Right atrium auricular region (tissue), 2 donors: ENCODE data around the gene KCNMB2. TPM values are rescaled to one million over a fixed set of nuclear protein-coding genes. Genes with fewer than 3 reads are reported as not detected.
A peak's percentile ranks its signal among the peaks of the same experiment; 100 is the strongest.

Experiments used
- DNase-seq: peaks from one replicate; pipeline ENCODE4 v3.0.0-alpha.2; 2019; ENCODE audit warnings: low spot score
- H3K27ac ChIP-seq, 2 donors: fragments of 200-600 bp; sonication (generic); 1 replicate in 1 of 2; 2 replicates in 1 of 2; pipeline ENCODE4 v1.5.1; 2016 to 2019
- H3K27me3 ChIP-seq, 2 donors: fragments of 200-600 bp; sonication (generic); one replicate each; pipeline versions ENCODE4 v1.5.1 to v1.6.0; 2017 to 2019
- H3K36me3 ChIP-seq: fragments of 200-600 bp; sonication (generic); one replicate; pipeline ENCODE4 v1.5.1; 2016
- H3K4me1 ChIP-seq, 2 donors: fragments of 200-600 bp; sonication (generic); one replicate each; pipeline versions ENCODE4 v1.5.1 to v1.6.0; 2017 to 2019
- H3K4me3 ChIP-seq, 2 donors: fragments of 200-600 bp; sonication (generic); 1 replicate in 1 of 2; 2 replicates in 1 of 2; pipeline ENCODE4 v1.5.1; 2017 to 2019; ENCODE audit warnings: mild to moderate bottlenecking in 1 of 2, moderate library complexity in 1 of 2
- H3K9me3 ChIP-seq, 2 donors: fragments of 200-600 bp; sonication (generic); one replicate each; pipeline ENCODE4 v1.5.1; 2019
- total RNA-seq, 2 donors: library from RNA; depleted of rRNA; stranded (reverse); fragments of >200 nt; gene quantifications; one replicate each; pipeline ENCODE4 v1.1.0, GENCODE V29; 2016
- TF ChIP-seq, protein P1 (sequence below), 2 donors: fragments of 200-600 bp; sonication (generic); IDR thresholded peaks; one replicate each; pipeline ENCODE4 v1.5.1; 2019; ENCODE audit warnings: antibody characterized with exemption in 2 of 2

The KCNMB2 gene
- total RNA-seq, 2 donors from 2014 or later, result 2.8 to 18.2 TPM

DNA sequence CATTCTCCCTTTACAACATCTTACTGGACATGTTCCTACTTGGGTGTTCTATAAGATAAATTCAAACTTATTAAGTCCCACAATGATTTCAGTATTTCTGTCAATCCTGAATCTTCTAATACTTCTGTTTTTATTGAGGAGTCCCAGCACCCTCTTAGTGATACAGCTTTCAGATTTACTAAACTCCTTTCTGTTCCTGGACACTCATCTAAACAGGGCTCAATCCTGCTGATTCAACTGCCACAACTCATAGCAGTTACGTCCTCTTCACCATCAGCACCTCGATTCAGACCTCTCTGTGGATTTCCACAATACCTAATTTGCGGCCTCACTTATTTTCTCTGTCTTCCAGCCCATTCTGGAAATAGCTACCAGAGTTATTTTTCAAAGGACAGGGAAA lies 101.6 kb downstream of the KCNMB2 start:
- TF ChIP-seq, protein P1, sequence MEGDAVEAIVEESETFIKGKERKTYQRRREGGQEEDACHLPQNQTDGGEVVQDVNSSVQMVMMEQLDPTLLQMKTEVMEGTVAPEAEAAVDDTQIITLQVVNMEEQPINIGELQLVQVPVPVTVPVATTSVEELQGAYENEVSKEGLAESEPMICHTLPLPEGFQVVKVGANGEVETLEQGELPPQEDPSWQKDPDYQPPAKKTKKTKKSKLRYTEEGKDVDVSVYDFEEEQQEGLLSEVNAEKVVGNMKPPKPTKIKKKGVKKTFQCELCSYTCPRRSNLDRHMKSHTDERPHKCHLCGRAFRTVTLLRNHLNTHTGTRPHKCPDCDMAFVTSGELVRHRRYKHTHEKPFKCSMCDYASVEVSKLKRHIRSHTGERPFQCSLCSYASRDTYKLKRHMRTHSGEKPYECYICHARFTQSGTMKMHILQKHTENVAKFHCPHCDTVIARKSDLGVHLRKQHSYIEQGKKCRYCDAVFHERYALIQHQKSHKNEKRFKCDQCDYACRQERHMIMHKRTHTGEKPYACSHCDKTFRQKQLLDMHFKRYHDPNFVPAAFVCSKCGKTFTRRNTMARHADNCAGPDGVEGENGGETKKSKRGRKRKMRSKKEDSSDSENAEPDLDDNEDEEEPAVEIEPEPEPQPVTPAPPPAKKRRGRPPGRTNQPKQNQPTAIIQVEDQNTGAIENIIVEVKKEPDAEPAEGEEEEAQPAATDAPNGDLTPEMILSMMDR (IDR thresholded peaks at IDR 0.05), result no peak
- H3K9me3 ChIP-seq, result no peaks in the 10 kb centered on the region
- no peaks in the 10 kb centered on the region for H3K27me3 ChIP-seq
- H3K27ac ChIP-seq, result no peak overlapping the region
- no peaks in the 10 kb centered on the region for H3K36me3 ChIP-seq
- H3K4me3 ChIP-seq, result no peak overlapping the region
- no peaks in the 10 kb centered on the region for H3K4me1 ChIP-seq
- no peak for DNase-seq

GRCh38 chr3:178645503-178645902 lies 109.3 kb downstream of the KCNMB2 start:
- Histone ChIP-seq H3K4me3 (no peak overlapping the region), H3K27ac (no peak overlapping the region), H3K9me3 (no peaks in the 10 kb centered on the region), H3K27me3 (no peaks in the 10 kb centered on the region), H3K36me3 (no peaks in the 10 kb centered on the region), H3K4me1 (no peaks in the 10 kb centered on the region)
- DNase-seq, result no peak
- TF ChIP-seq, protein P1 (IDR thresholded peaks at IDR 0.05), result no peak

- no peak for DNase-seq
- H3K4me1 ChIP-seq, result no peaks in the 10 kb centered on the region
- H3K4me3 ChIP-seq, result no peak overlapping the region
- no peaks in the 10 kb centered on the region for H3K27me3 ChIP-seq
- TF ChIP-seq, protein P1 (IDR thresholded peaks at IDR 0.05), result no peak
- peak overlapping the region in 1 of 2 donors; percentile 23 for H3K27ac ChIP-seq
- no peaks in the 10 kb centered on the region for H3K36me3 ChIP-seq
- peaks cover 0 to 6% of the 10 kb centered on the region in 2 donors for H3K9me3 ChIP-seq
Measured at GRCh38 chr3:178646186-178646862, 110.1 kb downstream of the KCNMB2 start.

- Histone ChIP-seq H3K9me3 (peaks cover 0 to 16% of the 10 kb centered on the region in 2 donors), H3K27ac (no peak overlapping the region), H3K36me3 (no peaks in the 10 kb centered on the region), H3K4me3 (no peak overlapping the region), H3K27me3 (no peaks in the 10 kb centered on the region), H3K4me1 (no peaks in the 10 kb centered on the region)
- DNase-seq, result no peak
- TF ChIP-seq, protein P1 (IDR thresholded peaks at IDR 0.05), result no peak
Measured at GRCh38 chr3:178655488-178655887, 119.3 kb downstream of the KCNMB2 start.

- Histone ChIP-seq H3K27ac (no peak overlapping the region), H3K4me1 (no peaks in the 10 kb centered on the region), H3K9me3 (peaks cover 0 to 8% of the 10 kb centered on the region in 2 donors), H3K4me3 (no peak overlapping the region), H3K27me3 (no peaks in the 10 kb centered on the region), H3K36me3 (no peaks in the 10 kb centered on the region)
- TF ChIP-seq, protein P1 (IDR thresholded peaks at IDR 0.05), result no peak
- DNase-seq, result no peak
Measured at GRCh38 chr3:178658694-178659325, 122.6 kb downstream of the KCNMB2 start.
